ENCODE measurements around the gene NR2C2AP.

The NR2C2AP gene

DNA sequence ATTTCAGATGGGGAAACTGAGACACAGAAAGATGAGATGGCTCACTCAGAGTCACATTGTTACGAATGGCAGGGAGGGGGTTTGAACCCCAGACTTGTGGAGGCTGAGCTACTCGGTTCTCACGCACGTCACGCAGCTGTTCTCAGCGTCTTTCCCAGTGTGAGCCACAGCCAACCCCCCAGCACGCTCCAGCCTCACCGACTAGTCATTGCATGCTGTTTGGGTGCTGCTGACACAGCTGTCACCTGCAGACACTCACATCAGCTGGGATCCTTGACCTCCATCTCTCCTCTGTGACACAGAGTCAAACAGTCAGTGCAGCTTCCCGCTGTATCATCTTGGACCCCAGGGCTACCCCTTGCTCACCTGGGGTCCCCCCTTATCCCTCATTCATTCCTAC is 6.2 kb upstream of the NR2C2AP start:
- no peak for DNase-seq (ENCODE audit: extremely low spot score)
- ChIA-PET CTCF (no interaction called here), POLR2A (no interaction called here)
- TF ChIP-seq ZNF384 (IDR thresholded peaks at IDR 0.05) (no peak), BHLHE40 (IDR thresholded peaks at IDR 0.05; ENCODE audit: borderline replicate concordance) (no peak), SUZ12 (IDR thresholded peaks at IDR 0.05) (no peak), FOXM1 (IDR thresholded peaks at IDR 0.05; ENCODE audit: borderline replicate concordance) (no peak), NFRKB (IDR thresholded peaks at IDR 0.05) (no peak), ARNT (IDR thresholded peaks at IDR 0.05) (no peak), TARDBP (IDR thresholded peaks at IDR 0.05) (no peak), CTBP1 (IDR thresholded peaks at IDR 0.05; ENCODE audit: borderline replicate concordance) (no peak), FOXK2 (IDR thresholded peaks at IDR 0.05) (no peak), ELF4 (IDR thresholded peaks at IDR 0.05) (no peak), SP1 (IDR thresholded peaks at IDR 0.05) (no peak), L3MBTL2 (conservative IDR thresholded peaks at IDR 0.05) (no peak)
- TF ChIP-seq, protein P1, sequence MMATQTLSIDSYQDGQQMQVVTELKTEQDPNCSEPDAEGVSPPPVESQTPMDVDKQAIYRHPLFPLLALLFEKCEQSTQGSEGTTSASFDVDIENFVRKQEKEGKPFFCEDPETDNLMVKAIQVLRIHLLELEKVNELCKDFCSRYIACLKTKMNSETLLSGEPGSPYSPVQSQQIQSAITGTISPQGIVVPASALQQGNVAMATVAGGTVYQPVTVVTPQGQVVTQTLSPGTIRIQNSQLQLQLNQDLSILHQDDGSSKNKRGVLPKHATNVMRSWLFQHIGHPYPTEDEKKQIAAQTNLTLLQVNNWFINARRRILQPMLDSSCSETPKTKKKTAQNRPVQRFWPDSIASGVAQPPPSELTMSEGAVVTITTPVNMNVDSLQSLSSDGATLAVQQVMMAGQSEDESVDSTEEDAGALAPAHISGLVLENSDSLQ (IDR thresholded peaks at IDR 0.05), result no peak

DNA sequence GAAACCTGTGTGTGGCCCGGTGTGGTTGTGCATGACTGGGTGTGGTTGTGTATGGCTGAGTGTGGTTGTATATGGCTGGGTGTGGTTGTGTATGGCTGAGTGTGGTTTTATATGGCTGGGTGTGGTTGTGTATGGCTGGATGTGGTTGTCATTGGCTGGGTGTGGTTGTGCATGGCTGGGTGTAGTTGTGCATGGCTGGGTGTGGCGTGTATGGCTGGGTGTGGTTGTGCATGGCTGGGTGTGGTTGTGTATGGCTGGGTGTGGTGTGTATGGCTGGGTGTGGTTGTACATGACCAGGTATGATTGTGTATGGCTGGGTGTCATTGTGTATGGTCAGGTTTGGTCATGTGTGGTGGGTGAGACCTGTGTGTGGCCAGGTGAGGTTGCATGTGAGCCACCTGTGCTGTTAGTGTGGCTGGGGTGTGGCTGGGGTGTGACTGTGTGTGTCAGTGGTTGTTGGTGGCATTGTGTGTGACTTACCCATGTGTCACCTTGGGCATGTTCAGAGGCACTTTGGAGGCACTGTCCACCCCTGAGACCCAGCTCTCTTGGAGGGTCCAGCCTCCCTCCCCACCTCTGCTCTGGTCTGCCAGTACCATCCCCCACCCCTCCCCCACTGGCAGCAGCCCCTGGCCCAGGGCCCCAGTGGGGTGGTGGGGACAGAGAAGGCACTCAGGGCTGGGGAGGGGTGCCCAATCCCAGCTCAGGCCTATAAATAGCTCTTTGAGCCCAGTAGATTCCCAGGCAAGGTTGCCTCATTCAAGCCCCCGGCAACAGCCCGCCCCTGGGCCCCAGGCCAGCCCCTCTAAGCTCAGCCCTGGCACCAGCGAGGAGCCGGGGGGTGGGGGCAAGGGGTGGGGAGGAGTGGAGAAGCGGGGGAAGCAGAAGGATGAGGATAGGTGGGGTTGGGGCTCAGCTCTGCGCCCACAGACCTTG is 4.7 kb upstream of the NR2C2AP start:
- ChIA-PET CTCF (no interaction called here), POLR2A (no interaction called here)
- DNase-seq (ENCODE audit: extremely low spot score), result no peak
- TF ChIP-seq HDGF (IDR thresholded peaks at IDR 0.05; ENCODE audit: borderline replicate concordance) (no peak), CTBP1 (IDR thresholded peaks at IDR 0.05; ENCODE audit: borderline replicate concordance) (no peak), ARNT (IDR thresholded peaks at IDR 0.05) (no peak), L3MBTL2 (conservative IDR thresholded peaks at IDR 0.05) (no peak), FOXK2 (IDR thresholded peaks at IDR 0.05) (no peak), TARDBP (IDR thresholded peaks at IDR 0.05) (no peak), BHLHE40 (IDR thresholded peaks at IDR 0.05; ENCODE audit: borderline replicate concordance) (no peak), FOXA1 (IDR thresholded peaks at IDR 0.05) (no peak), FOXM1 (IDR thresholded peaks at IDR 0.05; ENCODE audit: borderline replicate concordance) (no peak), LEF1 (IDR thresholded peaks at IDR 0.05; ENCODE audit: borderline replicate concordance) (no peak)
- TF ChIP-seq, protein P1 (IDR thresholded peaks at IDR 0.05), result no peak

DNA sequence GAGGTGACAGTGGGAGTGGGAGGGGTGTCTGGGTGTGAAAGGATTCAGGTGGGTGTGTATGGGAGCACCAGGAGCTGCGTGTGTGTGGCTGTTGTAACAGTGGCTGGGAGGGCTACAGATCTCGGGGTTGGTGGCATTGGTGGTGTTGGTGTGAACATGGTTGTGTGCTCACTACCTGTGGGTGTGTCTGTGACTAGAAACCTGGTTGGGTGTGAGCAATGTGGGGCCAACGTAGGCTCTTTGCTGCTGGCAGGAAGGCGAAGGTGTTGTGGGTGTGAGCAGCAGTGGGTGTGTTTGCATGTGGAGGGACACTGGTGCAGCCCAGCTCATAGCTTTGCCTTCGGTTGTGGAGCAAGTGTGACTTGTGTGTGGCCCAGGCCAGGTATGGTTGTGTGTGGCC is 3.7 kb upstream of the NR2C2AP start:
- POLR2A ChIA-PET, result no interaction called here
- CTCF ChIA-PET, result no interaction called here
- no peak for DNase-seq (ENCODE audit: extremely low spot score)
- TF ChIP-seq FOXK2 (IDR thresholded peaks at IDR 0.05) (no peak), ELF4 (IDR thresholded peaks at IDR 0.05) (no peak), FOXM1 (IDR thresholded peaks at IDR 0.05; ENCODE audit: borderline replicate concordance) (no peak), SUZ12 (IDR thresholded peaks at IDR 0.05) (no peak), LEF1 (IDR thresholded peaks at IDR 0.05; ENCODE audit: borderline replicate concordance) (no peak), ZNF384 (IDR thresholded peaks at IDR 0.05) (no peak), FOXA1 (IDR thresholded peaks at IDR 0.05) (no peak), HDGF (IDR thresholded peaks at IDR 0.05; ENCODE audit: borderline replicate concordance) (no peak), SP1 (IDR thresholded peaks at IDR 0.05) (no peak), TARDBP (IDR thresholded peaks at IDR 0.05) (no peak)

DNA sequence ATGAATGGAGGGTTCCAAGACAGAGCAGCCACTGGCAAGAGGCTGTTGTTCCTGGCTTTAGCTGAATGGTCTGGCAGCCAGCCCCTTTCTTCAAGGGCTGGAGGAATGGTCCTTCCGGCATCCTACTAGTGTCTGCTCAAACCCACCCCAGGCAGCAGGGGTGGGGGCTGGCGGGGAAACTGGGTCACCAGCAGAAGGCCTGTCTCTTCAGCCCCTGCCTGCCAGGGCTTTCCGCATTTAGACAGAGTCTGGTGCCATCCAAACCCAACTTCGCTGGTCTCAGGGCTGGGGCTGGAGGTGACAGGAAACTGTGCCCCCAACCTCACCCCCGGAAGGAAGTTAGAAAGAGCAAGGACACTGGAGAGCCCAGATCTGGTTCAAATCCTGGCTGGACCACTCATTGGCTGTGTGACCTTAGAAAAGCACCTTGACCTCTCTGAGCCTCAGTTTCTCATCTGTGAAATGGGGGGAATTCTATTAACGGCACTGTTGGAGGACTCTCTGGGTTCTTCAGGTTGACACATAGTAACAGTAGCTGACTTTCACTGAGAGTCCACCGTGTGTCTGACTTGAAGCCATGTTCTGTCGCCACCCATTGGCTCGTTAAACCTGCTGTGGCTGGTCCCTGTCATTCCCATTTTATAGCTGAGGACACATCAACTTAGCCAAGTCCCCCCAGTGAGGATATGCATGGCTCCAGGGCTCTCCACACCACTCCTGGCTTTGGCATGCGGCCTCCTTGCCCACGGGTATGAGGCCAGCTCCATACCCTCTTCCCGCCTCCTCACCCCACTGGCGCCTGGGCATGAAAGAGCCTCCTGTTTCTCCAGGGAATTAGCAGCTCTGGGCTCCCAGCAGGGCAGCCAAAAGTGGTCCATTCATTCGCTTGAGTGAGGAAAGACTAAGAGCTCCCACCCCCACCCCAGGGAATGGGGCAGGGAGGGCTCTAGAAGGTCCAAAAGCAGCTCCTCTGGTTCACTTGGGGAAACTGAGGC is 2.5 kb upstream of the NR2C2AP start:
- ChIA-PET CTCF (interaction anchor here (0.8 to 1.3 kb wide), 2 partner anchors 14 to 19 kb away, joined by 3 read pairs; partner anchors contain the start of genes BORCS8 and RFXANK), POLR2A (no interaction called here)
- no peak for DNase-seq (ENCODE audit: extremely low spot score)
- TF ChIP-seq FOXK2 (IDR thresholded peaks at IDR 0.05), result no peak
- no peak for TF ChIP-seq SP1 (IDR thresholded peaks at IDR 0.05)
- no peak for TF ChIP-seq HDGF (IDR thresholded peaks at IDR 0.05; ENCODE audit: borderline replicate concordance)
- no peak for TF ChIP-seq NFRKB (IDR thresholded peaks at IDR 0.05)
- TF ChIP-seq L3MBTL2 (conservative IDR thresholded peaks at IDR 0.05), result no peak
- TF ChIP-seq LEF1 (IDR thresholded peaks at IDR 0.05; ENCODE audit: borderline replicate concordance), result no peak
- no peak for TF ChIP-seq TARDBP (IDR thresholded peaks at IDR 0.05)

DNA sequence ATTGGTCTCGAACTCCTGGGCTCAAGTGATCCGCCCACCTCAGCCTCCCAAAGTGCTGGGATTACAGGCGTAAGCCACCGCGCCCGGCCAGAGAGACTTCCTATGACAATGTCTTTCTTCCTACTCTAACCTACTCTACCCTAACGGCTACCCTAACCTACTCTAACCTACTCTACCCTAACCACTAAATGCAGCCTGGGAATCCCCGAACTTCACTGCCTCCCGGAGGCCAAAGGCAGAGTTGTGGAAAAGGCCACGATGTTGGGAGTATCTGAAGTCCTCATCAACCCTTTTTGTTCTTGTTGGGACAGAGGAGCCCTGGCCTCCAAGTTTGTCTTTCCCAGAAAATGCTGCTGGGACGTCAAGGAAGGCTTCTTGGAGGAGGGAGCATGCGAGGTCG is 967 bp upstream of the NR2C2AP start:
- TF ChIP-seq L3MBTL2 (conservative IDR thresholded peaks at IDR 0.05) (no peak), BHLHE40 (IDR thresholded peaks at IDR 0.05; ENCODE audit: borderline replicate concordance) (no peak), NFRKB (IDR thresholded peaks at IDR 0.05) (no peak), SUZ12 (IDR thresholded peaks at IDR 0.05) (no peak), FOXM1 (IDR thresholded peaks at IDR 0.05; ENCODE audit: borderline replicate concordance) (no peak)
- ChIA-PET CTCF (interaction anchor here (1.3 to 1.4 kb wide), 2 partner anchors 11 to 12 kb away, joined by 3 read pairs; partner anchors contain the start of genes BORCS8 and RFXANK), POLR2A (no interaction called here)
- no peak for DNase-seq (ENCODE audit: extremely low spot score)

DNA sequence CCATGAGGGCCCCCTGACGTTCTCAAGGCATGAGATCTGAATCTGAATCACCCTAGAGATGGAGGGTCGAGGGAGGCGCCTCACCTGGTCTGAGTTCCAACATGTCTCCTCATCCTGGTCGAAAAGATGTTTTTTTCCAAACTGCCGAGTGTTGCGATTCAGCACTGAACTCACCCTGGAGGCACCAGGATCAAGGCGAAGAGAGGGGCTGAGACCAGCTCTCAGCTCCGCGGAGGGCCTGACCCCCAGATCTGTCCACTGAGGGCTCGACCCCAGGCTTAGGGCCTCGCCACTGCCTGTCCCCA is 555 bp downstream of the NR2C2AP start:
- ChIA-PET CTCF (interaction anchor here (0.9 to 1.4 kb wide), 3 partner anchors 9 to 23 kb away, joined by 3 read pairs; no protein-coding TSS in a partner anchor), POLR2A (interaction anchor here (0.8 to 3.6 kb wide), 6 partner anchors 10 to 203 kb away, joined by 3 to 46 read pairs (median 4); partner anchors contain the start of genes BORCS8, GATAD2A and RFXANK)
- DNase-seq (ENCODE audit: extremely low spot score), result no peak
- TF ChIP-seq FOXK2 (IDR thresholded peaks at IDR 0.05), result no peak
- no peak for TF ChIP-seq ZNF384 (IDR thresholded peaks at IDR 0.05)
- TF ChIP-seq HDGF (IDR thresholded peaks at IDR 0.05; ENCODE audit: borderline replicate concordance), result peak; percentile 74; the same call in 1 of the 2 replicates
- no peak for TF ChIP-seq SUZ12 (IDR thresholded peaks at IDR 0.05)

Data from HEK293T (cell line).